Glutamatergic neuron (in vitro differentiated cells): ENCODE results near the gene ATP8A2. TPM values are rescaled to one million over a fixed set of nuclear protein-coding genes. Genes with fewer than 3 reads are reported as not detected.
A peak's percentile ranks its signal among the peaks of the same experiment; 100 is the strongest.

Source experiments
- DNase-seq: peaks from one replicate; pipeline ENCODE4 v3.0.0; 2022
- H3K27ac Mint-ChIP-seq: one replicate; pipeline ENCODE4 v1.8.0; 2020; ENCODE audit warnings: mild to moderate bottlenecking, mixed read lengths, inconsistent platforms; ENCODE audit not compliant: unreplicated experiment
- H3K27me3 Mint-ChIP-seq: one replicate; pipeline ENCODE4 v1.8.0; 2020; ENCODE audit warnings: mild to moderate bottlenecking, moderate library complexity, mixed read lengths, inconsistent platforms; ENCODE audit not compliant: unreplicated experiment
- H3K36me3 Mint-ChIP-seq: one replicate; pipeline ENCODE4 v1.8.0; 2020; ENCODE audit warnings: mild to moderate bottlenecking, mixed read lengths, inconsistent platforms; ENCODE audit not compliant: unreplicated experiment
- H3K4me1 Mint-ChIP-seq: one replicate; pipeline ENCODE4 v1.8.0; 2020; ENCODE audit warnings: mild to moderate bottlenecking, low read depth, mixed read lengths, inconsistent platforms; ENCODE audit not compliant: unreplicated experiment
- H3K4me3 Mint-ChIP-seq: one replicate; pipeline ENCODE4 v1.8.0; 2020; ENCODE audit warnings: mild to moderate bottlenecking, mixed read lengths, inconsistent platforms; ENCODE audit not compliant: unreplicated experiment
- H3K9me3 Mint-ChIP-seq: one replicate; pipeline ENCODE4 v1.8.0; 2020; ENCODE audit warnings: mild to moderate bottlenecking, moderate library complexity, mixed read lengths, inconsistent platforms; ENCODE audit not compliant: unreplicated experiment
- total RNA-seq: library from RNA; stranded (reverse); fragmentation: NEBNext Ultra II Directional; extraction: Animal tissue kit (Norgen Biotek cat#: 25700); gene quantifications from one replicate; pipeline ENCODE4 v1.2.1, GENCODE V29; 2021; ENCODE audit not compliant: unreplicated experiment
- TF ChIP-seq, protein P1 (sequence below): fragments of 200-600 bp; sonication (generic); IDR thresholded peaks from one replicate; pipeline ENCODE4 v1.5.0; 2021; ENCODE audit not compliant: partially characterized antibody, unreplicated experiment

Gene ATP8A2
- total RNA-seq, 1 donor from 2014 or later, result 70.1 TPM

DNA sequence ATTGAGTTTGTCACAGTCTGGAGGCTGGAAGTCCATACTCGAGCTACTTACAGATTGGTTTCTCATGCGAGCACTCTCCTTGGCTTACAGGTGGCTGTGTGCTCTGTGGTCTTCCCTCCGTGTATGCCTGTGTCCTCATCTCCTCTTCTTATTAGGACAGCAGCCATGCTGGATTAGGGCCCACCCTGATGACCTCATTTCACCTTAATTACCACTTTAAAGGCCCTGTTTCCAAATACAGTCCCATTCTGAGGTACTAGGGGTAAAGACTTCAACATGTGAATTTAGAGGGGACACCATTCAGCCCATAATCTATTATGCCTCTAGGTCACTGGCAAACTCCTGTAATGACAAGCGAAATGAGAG, 639.4 kb downstream of the ATP8A2 start:
- H3K9me3 Mint-ChIP-seq, result no peaks in the 10 kb centered on the region
- H3K4me1 Mint-ChIP-seq, result no peaks in the 10 kb centered on the region
- H3K27ac Mint-ChIP-seq, result no peak overlapping the region
- DNase-seq, result no peak
- H3K27me3 Mint-ChIP-seq, result no peaks in the 10 kb centered on the region
- H3K4me3 Mint-ChIP-seq, result no peak overlapping the region
- TF ChIP-seq, protein P1, sequence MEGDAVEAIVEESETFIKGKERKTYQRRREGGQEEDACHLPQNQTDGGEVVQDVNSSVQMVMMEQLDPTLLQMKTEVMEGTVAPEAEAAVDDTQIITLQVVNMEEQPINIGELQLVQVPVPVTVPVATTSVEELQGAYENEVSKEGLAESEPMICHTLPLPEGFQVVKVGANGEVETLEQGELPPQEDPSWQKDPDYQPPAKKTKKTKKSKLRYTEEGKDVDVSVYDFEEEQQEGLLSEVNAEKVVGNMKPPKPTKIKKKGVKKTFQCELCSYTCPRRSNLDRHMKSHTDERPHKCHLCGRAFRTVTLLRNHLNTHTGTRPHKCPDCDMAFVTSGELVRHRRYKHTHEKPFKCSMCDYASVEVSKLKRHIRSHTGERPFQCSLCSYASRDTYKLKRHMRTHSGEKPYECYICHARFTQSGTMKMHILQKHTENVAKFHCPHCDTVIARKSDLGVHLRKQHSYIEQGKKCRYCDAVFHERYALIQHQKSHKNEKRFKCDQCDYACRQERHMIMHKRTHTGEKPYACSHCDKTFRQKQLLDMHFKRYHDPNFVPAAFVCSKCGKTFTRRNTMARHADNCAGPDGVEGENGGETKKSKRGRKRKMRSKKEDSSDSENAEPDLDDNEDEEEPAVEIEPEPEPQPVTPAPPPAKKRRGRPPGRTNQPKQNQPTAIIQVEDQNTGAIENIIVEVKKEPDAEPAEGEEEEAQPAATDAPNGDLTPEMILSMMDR, result no peak
- no peaks in the 10 kb centered on the region for H3K36me3 Mint-ChIP-seq

DNA sequence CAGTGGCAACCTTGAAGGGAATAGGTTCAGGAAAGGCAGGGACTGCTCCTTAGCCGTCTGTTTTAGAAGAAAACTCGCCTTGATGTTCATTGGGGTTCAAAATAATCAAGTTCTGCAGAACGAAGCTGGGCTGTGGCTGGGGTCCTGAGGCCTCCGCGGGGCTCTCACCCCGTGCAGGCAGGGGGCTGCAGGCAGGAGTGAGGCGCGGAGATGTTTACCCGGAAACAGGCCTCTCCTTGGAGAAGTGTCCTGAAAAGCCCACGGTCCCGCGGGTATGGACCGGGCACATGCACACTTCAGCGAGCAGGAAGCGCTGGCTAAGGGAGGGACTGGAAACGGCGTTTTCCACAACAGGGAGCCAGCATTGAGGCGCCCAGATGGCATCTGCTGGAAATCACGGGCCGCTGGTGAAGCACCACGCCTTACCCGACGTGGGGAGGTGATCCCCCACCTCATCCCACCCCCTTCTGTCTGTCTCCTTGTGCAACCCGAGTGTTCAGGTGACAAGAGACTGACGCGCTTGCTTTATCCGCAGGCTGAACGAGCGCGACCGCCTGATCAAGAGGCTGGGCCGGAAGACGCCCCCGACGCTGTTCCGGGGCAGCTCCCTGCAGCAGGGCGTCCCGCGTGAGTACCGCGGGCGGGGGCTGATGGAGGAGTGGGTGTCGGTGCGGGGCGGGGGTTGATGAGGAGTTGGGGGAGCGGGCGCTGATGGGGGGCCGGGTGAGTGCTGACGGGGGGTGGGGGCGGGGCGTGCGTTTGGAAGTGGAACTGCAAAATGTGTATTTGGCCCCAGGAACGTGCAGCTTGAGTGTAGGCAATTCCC, 640.4 kb downstream of the ATP8A2 start:
- Mint-ChIP-seq H3K9me3 (no peaks in the 10 kb centered on the region), H3K36me3 (no peaks in the 10 kb centered on the region), H3K4me1 (no peaks in the 10 kb centered on the region), H3K27ac (no peak overlapping the region), H3K4me3 (no peak overlapping the region), H3K27me3 (no peaks in the 10 kb centered on the region)
- DNase-seq, result peak; percentile 23
- TF ChIP-seq, protein P1, result no peak

DNA sequence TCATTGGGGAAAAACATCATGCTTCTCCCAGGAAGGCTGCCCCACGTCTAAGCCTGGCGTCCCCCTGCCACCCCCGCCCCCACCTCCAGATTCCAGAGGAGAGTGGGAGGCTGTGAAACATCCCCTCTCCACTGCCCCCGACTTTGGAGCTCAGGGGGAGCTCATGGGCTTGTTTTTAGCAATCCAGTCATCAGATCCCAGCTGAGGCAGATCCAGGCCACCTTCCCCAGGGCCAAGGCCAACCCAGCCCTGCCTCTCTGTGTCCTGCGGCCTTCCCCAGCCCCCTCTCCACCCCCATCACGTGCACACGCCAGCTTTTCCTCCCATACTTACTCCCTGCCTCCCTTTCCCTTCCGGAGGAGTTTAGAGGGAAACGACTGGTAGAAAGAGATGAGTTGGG, 641.2 kb downstream of the ATP8A2 start:
- no peak overlapping the region for H3K4me3 Mint-ChIP-seq
- no peak overlapping the region for H3K27ac Mint-ChIP-seq
- TF ChIP-seq, protein P1, result no peak
- no peaks in the 10 kb centered on the region for H3K36me3 Mint-ChIP-seq
- no peak for DNase-seq
- H3K9me3 Mint-ChIP-seq, result no peaks in the 10 kb centered on the region
- no peaks in the 10 kb centered on the region for H3K27me3 Mint-ChIP-seq
- peaks cover 3% of the 10 kb centered on the region for H3K4me1 Mint-ChIP-seq

DNA sequence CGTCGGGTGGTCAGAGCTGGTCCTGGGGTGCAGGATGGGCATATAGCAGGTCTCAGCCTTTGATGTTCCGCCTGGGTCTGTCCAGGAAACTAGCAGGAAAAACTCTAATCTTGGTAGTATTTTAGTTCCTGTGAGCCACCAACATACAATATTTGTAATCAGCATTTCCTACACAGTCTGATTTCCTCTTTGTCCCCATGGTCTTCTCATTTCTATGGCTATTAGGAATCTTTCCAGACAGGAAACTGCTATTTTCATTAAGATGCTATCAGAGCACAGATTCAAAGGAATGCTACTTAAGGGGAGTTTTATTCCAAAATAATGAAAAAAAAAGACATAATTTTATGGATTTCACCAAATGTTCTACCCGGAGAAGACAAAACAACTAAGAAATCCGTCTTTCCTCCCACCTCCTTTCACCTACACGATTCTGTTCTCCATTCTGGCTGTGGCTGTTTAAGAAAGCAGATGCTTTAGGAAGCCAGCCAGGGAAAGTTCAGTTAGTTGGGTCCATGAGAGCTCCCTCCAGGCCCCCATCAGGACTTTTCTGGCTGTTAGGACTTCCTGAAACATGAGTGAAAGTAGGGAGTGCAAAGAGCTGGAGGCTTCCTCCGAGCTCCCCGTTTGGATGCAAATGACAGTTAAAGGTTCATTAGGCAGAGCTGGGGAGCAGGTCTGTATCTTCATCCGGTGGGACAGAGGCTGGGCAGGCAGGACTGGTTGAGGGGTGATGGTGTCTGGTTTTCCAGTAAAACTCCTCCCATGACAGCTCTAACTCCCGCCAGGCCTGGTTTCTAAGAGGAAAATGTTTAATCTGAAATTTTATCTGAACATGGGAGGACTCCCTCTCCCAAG, 643.7 kb downstream of the ATP8A2 start:
- no peaks in the 10 kb centered on the region for H3K9me3 Mint-ChIP-seq
- no peaks in the 10 kb centered on the region for H3K27me3 Mint-ChIP-seq
- peaks cover 5% of the 10 kb centered on the region for H3K4me1 Mint-ChIP-seq
- no peak overlapping the region for H3K27ac Mint-ChIP-seq
- no peak overlapping the region for H3K4me3 Mint-ChIP-seq
- TF ChIP-seq, protein P1, result no peak
- no peak for DNase-seq
- no peaks in the 10 kb centered on the region for H3K36me3 Mint-ChIP-seq

DNA sequence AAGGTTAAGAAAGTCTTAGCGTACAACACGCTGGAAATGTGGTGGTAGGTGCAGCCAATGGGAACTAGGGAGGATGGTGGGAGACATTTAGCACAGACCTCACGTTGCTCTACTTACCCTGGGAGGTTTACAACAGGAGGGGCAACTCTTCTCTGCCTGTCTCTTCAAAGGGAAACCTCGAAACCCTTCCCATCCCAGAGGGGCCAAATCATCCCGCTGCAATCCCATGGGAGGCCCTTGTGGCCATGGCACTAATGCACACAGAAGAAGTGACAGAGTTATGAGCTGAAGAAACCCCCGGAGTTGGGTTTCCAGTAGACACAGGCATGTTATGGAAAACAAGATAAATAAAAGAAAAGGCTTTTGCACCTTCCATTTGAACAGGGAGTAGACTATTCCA, 644.4 kb downstream of the ATP8A2 start:
- Mint-ChIP-seq H3K4me3 (no peak overlapping the region), H3K36me3 (no peaks in the 10 kb centered on the region), H3K4me1 (peaks cover 6% of the 10 kb centered on the region), H3K9me3 (no peaks in the 10 kb centered on the region), H3K27me3 (no peaks in the 10 kb centered on the region), H3K27ac (no peak overlapping the region)
- TF ChIP-seq, protein P1, result no peak
- DNase-seq, result no peak
